GM18499 (cell line): ENCODE data around the gene CCNI2.
A peak's percentile ranks its signal among the peaks of the same experiment; 100 is the strongest.

Source experiments
- ATAC-seq: cut with Tn5 transposase; IDR thresholded peaks from one replicate; pipeline ENCODE4 v1.9.1; 2021; ENCODE audit warnings: moderate number of reproducible peaks; ENCODE audit not compliant: insufficient read depth, unreplicated experiment

The CCNI2 gene

GRCh38 chr5:132749506-132749905 is 2.3 kb downstream of the CCNI2 start:
- ATAC-seq = no peak

GRCh38 chr5:132750471-132751230 is 3.4 kb downstream of the CCNI2 start:
- peak; percentile 52 for ATAC-seq

GRCh38 chr5:132751444-132751843 is 4.2 kb downstream of the CCNI2 start:
- ATAC-seq = peak; percentile 32

- no peak for ATAC-seq
Measured at GRCh38 chr5:132751971-132752580, 4.8 kb downstream of the CCNI2 start.

GRCh38 chr5:132752581-132753125 is 5.4 kb downstream of the CCNI2 start:
- no peak for ATAC-seq

- no peak for ATAC-seq
Measured at GRCh38 chr5:132753135-132753987, 6.1 kb downstream of the CCNI2 start.

GRCh38 chr5:132754111-132754510 is 6.9 kb downstream of the CCNI2 start:
- no peak for ATAC-seq

- ATAC-seq = no peak
Measured at GRCh38 chr5:132754947-132755346, 7.7 kb downstream of the CCNI2 start.

GRCh38 chr5:132756542-132756941 is 9.3 kb downstream of the CCNI2 start:
- ATAC-seq = no peak

- ATAC-seq = no peak
Measured at GRCh38 chr5:132758451-132758850, 11.2 kb downstream of the CCNI2 start.

- ATAC-seq = no peak
Measured at GRCh38 chr5:132759114-132760048, 12.2 kb downstream of the CCNI2 start.

GRCh38 chr5:132760049-132760420 is 12.8 kb downstream of the CCNI2 start:
- no peak for ATAC-seq

GRCh38 chr5:132760601-132761317 is 13.5 kb downstream of the CCNI2 start:
- no peak for ATAC-seq

- ATAC-seq = no peak
Measured at GRCh38 chr5:132761321-132762240, 14.4 kb downstream of the CCNI2 start.

GRCh38 chr5:132762246-132763000 is 15.2 kb downstream of the CCNI2 start:
- ATAC-seq = no peak

- no peak for ATAC-seq
Measured at GRCh38 chr5:132763181-132764036, 16.2 kb downstream of the CCNI2 start.

GRCh38 chr5:132764051-132764450 is 16.8 kb downstream of the CCNI2 start:
- no peak for ATAC-seq
